ENCODE data around the gene GLCCI1.

Gene GLCCI1

GRCh38 chr7:8103282-8103681, 134.7 kb downstream of the GLCCI1 start:
- Histone ChIP-seq H3K4me3 (ENCODE audit: low read depth in 1 of 2, low read length in 1 of 2) (no peak overlapping the region), H3K27me3 (no peaks in the 10 kb centered on the region), H3K27ac (no peak overlapping the region), H3K4me1 (ENCODE audit: control insufficient read depth in 1 of 2, insufficient read depth in 1 of 2, low read depth in 1 of 2, low read length in 1 of 2) (peaks cover 15 to 16% of the 10 kb centered on the region in 2 experiments), H3K36me3 (no peaks in the 10 kb centered on the region), H3K9me3 (no peaks in the 10 kb centered on the region)
- TF ChIP-seq CTCF (IDR thresholded peaks at IDR 0.05): no peak

- no peak overlapping the region for H3K4me3 ChIP-seq (ENCODE audit: low read depth in 1 of 2, low read length in 1 of 2)
- no peak overlapping the region for H3K27ac ChIP-seq
- no peaks in the 10 kb centered on the region for H3K27me3 ChIP-seq
- no peaks in the 10 kb centered on the region for H3K9me3 ChIP-seq
- no peaks in the 10 kb centered on the region for H3K36me3 ChIP-seq
- peaks cover 15 to 16% of the 10 kb centered on the region in 2 experiments for H3K4me1 ChIP-seq (ENCODE audit: control insufficient read depth in 1 of 2, insufficient read depth in 1 of 2, low read depth in 1 of 2, low read length in 1 of 2)
- no peak for TF ChIP-seq CTCF (IDR thresholded peaks at IDR 0.05)
These were observed 137.0 kb downstream of the GLCCI1 start for GRCh38 chr7:8105449-8106095.

GRCh38 chr7:8109196-8110022, 140.8 kb downstream of the GLCCI1 start:
- Histone ChIP-seq H3K27ac (no peak overlapping the region), H3K4me1 (ENCODE audit: control insufficient read depth in 1 of 2, insufficient read depth in 1 of 2, low read depth in 1 of 2, low read length in 1 of 2) (peaks cover 15 to 16% of the 10 kb centered on the region in 2 experiments), H3K9me3 (no peaks in the 10 kb centered on the region), H3K36me3 (peaks cover 13% of the 10 kb centered on the region), H3K4me3 (ENCODE audit: low read depth in 1 of 2, low read length in 1 of 2) (no peak overlapping the region), H3K27me3 (no peaks in the 10 kb centered on the region)
- TF ChIP-seq CTCF (IDR thresholded peaks at IDR 0.05): no peak

- Histone ChIP-seq H3K27me3 (no peaks in the 10 kb centered on the region), H3K9me3 (no peaks in the 10 kb centered on the region), H3K36me3 (peaks cover 23% of the 10 kb centered on the region), H3K4me3 (ENCODE audit: low read depth in 1 of 2, low read length in 1 of 2) (no peak overlapping the region), H3K27ac (no peak overlapping the region), H3K4me1 (ENCODE audit: control insufficient read depth in 1 of 2, insufficient read depth in 1 of 2, low read depth in 1 of 2, low read length in 1 of 2) (peaks cover 0 to 2% of the 10 kb centered on the region in 2 experiments)
- no peak for TF ChIP-seq CTCF (IDR thresholded peaks at IDR 0.05)
These were observed 142.8 kb downstream of the GLCCI1 start for GRCh38 chr7:8111282-8111960.

- H3K27ac ChIP-seq: no peak overlapping the region
- no peaks in the 10 kb centered on the region for H3K4me1 ChIP-seq (ENCODE audit: control insufficient read depth in 1 of 2, insufficient read depth in 1 of 2, low read depth in 1 of 2, low read length in 1 of 2)
- no peak for TF ChIP-seq CTCF (IDR thresholded peaks at IDR 0.05)
- H3K4me3 ChIP-seq (ENCODE audit: low read depth in 1 of 2, low read length in 1 of 2): no peak overlapping the region
- peaks cover 23% of the 10 kb centered on the region for H3K36me3 ChIP-seq
- no peaks in the 10 kb centered on the region for H3K27me3 ChIP-seq
- no peaks in the 10 kb centered on the region for H3K9me3 ChIP-seq
These were observed 144.1 kb downstream of the GLCCI1 start for GRCh38 chr7:8112685-8113084.
